Measurements from ENCODE around the gene SEC24C. TPM values are rescaled to one million over a fixed set of nuclear protein-coding genes. Genes with fewer than 3 reads are reported as not detected.

SEC24C gene
- polyA plus RNA-seq, 2 of the 4 experiments (the other 2 are of a cell fraction) = 54.3 to 84.7 TPM

- DNase-seq (ENCODE audit: low read depth in 1 of 2, low spot score in 1 of 2) = no peak
- TF ChIP-seq CHD2 (IDR thresholded peaks at IDR 0.05; ENCODE audit: low read length, partially characterized antibody) (no peak), KDM1A (IDR thresholded peaks at IDR 0.05; ENCODE audit: low read depth) (no peak), TFCP2L1 (CRISPR knock-in tag; IDR thresholded peaks at IDR 0.05) (no peak), PHF8 (IDR thresholded peaks at IDR 0.05; ENCODE audit: borderline replicate concordance, low read depth) (no peak), E2F6 (IDR thresholded peaks at IDR 0.05; ENCODE audit: borderline replicate concordance, low read depth) (no peak), HEYL (CRISPR knock-in tag; IDR thresholded peaks at IDR 0.05) (no peak), ZSCAN20 (CRISPR knock-in tag; IDR thresholded peaks at IDR 0.05) (no peak), SMC3 (IDR thresholded peaks at IDR 0.05) (no peak), JUNB (IDR thresholded peaks at IDR 0.05) (no peak), POLR2A (IDR thresholded peaks at IDR 0.05; ENCODE audit: low read length) (no peak), RAD21 (conservative IDR thresholded peaks at IDR 0.05 in 1 of 2, IDR thresholded peaks at IDR 0.05 in 1 of 2) (no peak), SREBF2 (IDR thresholded peaks at IDR 0.05) (no peak)
- TF ChIP-seq, protein P1, sequence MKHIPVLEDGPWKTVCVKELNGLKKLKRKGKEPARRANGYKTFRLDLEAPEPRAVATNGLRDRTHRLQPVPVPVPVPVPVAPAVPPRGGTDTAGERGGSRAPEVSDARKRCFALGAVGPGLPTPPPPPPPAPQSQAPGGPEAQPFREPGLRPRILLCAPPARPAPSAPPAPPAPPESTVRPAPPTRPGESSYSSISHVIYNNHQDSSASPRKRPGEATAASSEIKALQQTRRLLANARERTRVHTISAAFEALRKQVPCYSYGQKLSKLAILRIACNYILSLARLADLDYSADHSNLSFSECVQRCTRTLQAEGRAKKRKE (CRISPR knock-in tag; IDR thresholded peaks at IDR 0.05; ENCODE audit: low read depth) = no peak
- TF ChIP-seq, protein P2, sequence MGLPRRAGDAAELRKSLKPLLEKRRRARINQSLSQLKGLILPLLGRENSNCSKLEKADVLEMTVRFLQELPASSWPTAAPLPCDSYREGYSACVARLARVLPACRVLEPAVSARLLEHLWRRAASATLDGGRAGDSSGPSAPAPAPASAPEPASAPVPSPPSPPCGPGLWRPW (IDR thresholded peaks at IDR 0.05) = no peak
- ChIA-PET POLR2A (no interaction called here), CTCF (interaction anchor here (0.8 to 1.7 kb wide), 5 partner anchors 9 to 152 kb away, joined by 3 to 5 read pairs (median 4); no protein-coding TSS in a partner anchor)
- 88% methylated on average over 17 of the region's 17 CpGs for WGBS (ENCODE audit: missing lambda C conversion rate)
- Histone ChIP-seq H3K4me1 (peaks cover 14% of the 10 kb centered on the region; the same call in 1 of the 3 replicates), H3K4me2 (no peak overlapping the region), H3K9me3 (no peaks in the 10 kb centered on the region), H3K27ac (no peak overlapping the region), H3K4me3 (no peak overlapping the region)
- no peak for FAIRE-seq
- no peak for ATAC-seq
These were observed 44.9 kb downstream of the SEC24C start for GRCh38 chr10:73788864-73789658.

DNA sequence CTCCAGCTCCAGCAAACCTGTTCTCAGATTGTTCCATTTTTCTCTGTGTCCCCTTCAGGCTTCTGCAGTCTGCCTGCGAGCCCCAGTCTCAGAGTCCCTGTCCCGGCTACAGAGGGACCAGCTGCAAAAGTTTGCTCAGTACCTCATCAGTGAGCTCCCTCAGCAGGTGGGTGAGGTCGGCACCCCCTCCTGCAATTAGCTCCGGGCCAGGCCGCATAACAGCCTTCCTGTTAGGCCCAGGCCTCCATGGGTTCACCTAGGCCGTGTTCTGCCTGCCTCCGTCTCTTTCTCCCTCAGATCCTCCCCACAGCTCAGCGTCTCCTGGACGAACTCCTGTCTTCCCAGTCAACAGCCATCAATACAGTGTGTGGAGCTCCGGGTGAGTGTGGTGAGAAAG lies 45.5 kb downstream of the SEC24C start:
- no peak for DNase-seq (ENCODE audit: low read depth in 1 of 2, low spot score in 1 of 2)
- 94% methylated on average over 9 of the region's 10 CpGs for WGBS (ENCODE audit: missing lambda C conversion rate)
- ATAC-seq = no peak
- H3K4me1 ChIP-seq = peaks cover 13% of the 10 kb centered on the region; the same call in 1 of the 3 replicates
- no peaks in the 10 kb centered on the region for H3K9me3 ChIP-seq
- H3K4me2 ChIP-seq = no peak overlapping the region
- TF ChIP-seq SMC3 (IDR thresholded peaks at IDR 0.05) (no peak), FOSL2 (IDR thresholded peaks at IDR 0.05) (no peak), FOSL2 (CRISPR knock-in tag; IDR thresholded peaks at IDR 0.05) (no peak), NR3C1 (IDR thresholded peaks at IDR 0.05) (no peak), BHLHE40 (IDR thresholded peaks at IDR 0.05; ENCODE audit: low read depth, low read length) (no peak), ELK1 (IDR thresholded peaks at IDR 0.05; ENCODE audit: low read depth, low read length) (no peak), ZFP36 (IDR thresholded peaks at IDR 0.05; ENCODE audit: borderline replicate concordance, partially characterized antibody) (no peak), RCOR1 (IDR thresholded peaks at IDR 0.05; ENCODE audit: low read depth, low read length) (no peak), CHD4 (IDR thresholded peaks at IDR 0.05; ENCODE audit: borderline replicate concordance) (no peak), NFE2L2 (conservative IDR thresholded peaks at IDR 0.05; ENCODE audit: low read length) (no peak), KDM1A (IDR thresholded peaks at IDR 0.05; ENCODE audit: low read depth) (no peak), NPAS2 (CRISPR knock-in tag; IDR thresholded peaks at IDR 0.05; ENCODE audit: borderline replicate concordance) (no peak), ZNF302 (CRISPR knock-in tag; IDR thresholded peaks at IDR 0.05) (no peak), EP300 (IDR thresholded peaks at IDR 0.05) (no peak), E2F6 (IDR thresholded peaks at IDR 0.05; ENCODE audit: borderline replicate concordance, low read depth) (no peak), MAX (IDR thresholded peaks at IDR 0.05) (no peak), RARB (CRISPR knock-in tag; IDR thresholded peaks at IDR 0.05) (no peak), ESRRA (IDR thresholded peaks at IDR 0.05; ENCODE audit: borderline replicate concordance, low read length) (no peak), RFX5 (IDR thresholded peaks at IDR 0.05) (no peak)
- TF ChIP-seq, protein P3, sequence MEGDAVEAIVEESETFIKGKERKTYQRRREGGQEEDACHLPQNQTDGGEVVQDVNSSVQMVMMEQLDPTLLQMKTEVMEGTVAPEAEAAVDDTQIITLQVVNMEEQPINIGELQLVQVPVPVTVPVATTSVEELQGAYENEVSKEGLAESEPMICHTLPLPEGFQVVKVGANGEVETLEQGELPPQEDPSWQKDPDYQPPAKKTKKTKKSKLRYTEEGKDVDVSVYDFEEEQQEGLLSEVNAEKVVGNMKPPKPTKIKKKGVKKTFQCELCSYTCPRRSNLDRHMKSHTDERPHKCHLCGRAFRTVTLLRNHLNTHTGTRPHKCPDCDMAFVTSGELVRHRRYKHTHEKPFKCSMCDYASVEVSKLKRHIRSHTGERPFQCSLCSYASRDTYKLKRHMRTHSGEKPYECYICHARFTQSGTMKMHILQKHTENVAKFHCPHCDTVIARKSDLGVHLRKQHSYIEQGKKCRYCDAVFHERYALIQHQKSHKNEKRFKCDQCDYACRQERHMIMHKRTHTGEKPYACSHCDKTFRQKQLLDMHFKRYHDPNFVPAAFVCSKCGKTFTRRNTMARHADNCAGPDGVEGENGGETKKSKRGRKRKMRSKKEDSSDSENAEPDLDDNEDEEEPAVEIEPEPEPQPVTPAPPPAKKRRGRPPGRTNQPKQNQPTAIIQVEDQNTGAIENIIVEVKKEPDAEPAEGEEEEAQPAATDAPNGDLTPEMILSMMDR (IDR thresholded peaks at IDR 0.05) = no peak
- TF ChIP-seq, protein P2 (IDR thresholded peaks at IDR 0.05) = no peak
- no peak for FAIRE-seq
- H3K4me3 ChIP-seq = no peak overlapping the region
- no peak overlapping the region for H3K27ac ChIP-seq
- ChIA-PET CTCF (interaction anchor here (0.8 to 1.4 kb wide), 4 partner anchors 9 to 151 kb away, joined by 3 to 5 read pairs (median 4); no protein-coding TSS in a partner anchor), POLR2A (no interaction called here)
